H9 (cell line): ENCODE data around the gene HCFC1. TPM values are rescaled to one million over a fixed set of nuclear protein-coding genes. Genes with fewer than 3 reads are reported as not detected.

Experiments used
- DNase-seq: peaks from one replicate; pipeline ENCODE4 v3.0.0-alpha.2; 2017
- H2AFZ ChIP-seq: one replicate; pipeline ENCODE4 v1.6.1; 2013; ENCODE audit warnings: mild to moderate bottlenecking, low read length, control low read depth, moderate library complexity
- H2AK5ac ChIP-seq: 2 replicates; pipeline ENCODE4 v1.6.1; 2013; ENCODE audit warnings: low read length, control low read depth, mixed read lengths; ENCODE audit not compliant: insufficient read length
- H2BK120ac ChIP-seq: one replicate; pipeline ENCODE4 v1.6.1; 2013; ENCODE audit warnings: low read depth, mild to moderate bottlenecking, low read length, control low read depth, inconsistent platforms; ENCODE audit not compliant: poor library complexity, severe bottlenecking
- H2BK12ac ChIP-seq: 2 replicates; pipeline ENCODE4 v1.6.1; 2013; ENCODE audit warnings: low read length, control low read depth, mixed read lengths, low read depth; ENCODE audit not compliant: insufficient read length
- H2BK15ac ChIP-seq: 2 replicates; pipeline ENCODE4 v1.6.1; 2013; ENCODE audit warnings: low read depth, low read length, control low read depth
- H2BK20ac ChIP-seq: one replicate; pipeline ENCODE4 v1.6.1; 2013; ENCODE audit warnings: low read depth, mild to moderate bottlenecking, low read length, control low read depth, inconsistent platforms; ENCODE audit not compliant: poor library complexity, severe bottlenecking
- H2BK5ac ChIP-seq: 2 replicates; pipeline ENCODE4 v1.6.1; 2013; ENCODE audit warnings: low read length, control low read depth, mixed read lengths; ENCODE audit not compliant: insufficient read length
- H3K14ac ChIP-seq: 2 replicates; pipeline ENCODE4 v1.6.1; 2013; ENCODE audit warnings: low read length, control low read depth; ENCODE audit not compliant: insufficient read depth
- H3K18ac ChIP-seq: 2 replicates; pipeline ENCODE4 v1.6.1; 2013; ENCODE audit warnings: low read depth, mild to moderate bottlenecking, mixed read lengths, low read length, control low read depth; ENCODE audit not compliant: insufficient read length
- H3K23ac ChIP-seq: 2 replicates; pipeline ENCODE4 v1.6.1; 2013; ENCODE audit warnings: low read length, control low read depth, mixed read lengths, low read depth; ENCODE audit not compliant: insufficient read length
- H3K23me2 ChIP-seq: 2 replicates; pipeline ENCODE4 v1.6.1; 2013; ENCODE audit warnings: low read depth, mild to moderate bottlenecking, mixed read lengths, low read length, control low read depth; ENCODE audit not compliant: insufficient read length, poor library complexity, severe bottlenecking
- H3K27ac ChIP-seq: 2 replicates; pipeline ENCODE4 v1.5.1; 2013; ENCODE audit warnings: low read length, control low read depth, mixed read lengths, low read depth; ENCODE audit not compliant: insufficient read length
- H3K27me3 ChIP-seq: 2 replicates; pipeline ENCODE4 v1.6.1; 2013; ENCODE audit warnings: low read length, control low read depth, inconsistent platforms; ENCODE audit not compliant: insufficient read depth
- H3K4ac ChIP-seq: 2 replicates; pipeline ENCODE4 v1.6.1; 2013; ENCODE audit warnings: low read depth, mild to moderate bottlenecking, control low read depth, inconsistent platforms, low read length, moderate library complexity
- H3K4me1 ChIP-seq: 2 replicates; pipeline ENCODE4 v1.6.1; 2013; ENCODE audit warnings: low read length, control low read depth, inconsistent platforms; ENCODE audit not compliant: insufficient read depth
- H3K4me2 ChIP-seq: 2 replicates; pipeline ENCODE4 v1.6.1; 2013; ENCODE audit warnings: low read length, control low read depth, mixed read lengths; ENCODE audit not compliant: insufficient read length, insufficient read depth
- H3K56ac ChIP-seq: 2 replicates; pipeline ENCODE4 v1.6.1; 2013; ENCODE audit warnings: low read depth, mild to moderate bottlenecking, mixed read lengths, low read length, control low read depth; ENCODE audit not compliant: insufficient read length
- H3K79me1 ChIP-seq: 2 replicates; pipeline ENCODE4 v1.6.1; 2013; ENCODE audit warnings: low read depth, mild to moderate bottlenecking, moderate library complexity, low read length, control low read depth, inconsistent platforms; ENCODE audit not compliant: insufficient read depth, poor library complexity, severe bottlenecking
- H3K79me2 ChIP-seq: 2 replicates; pipeline ENCODE4 v1.6.1; 2013; ENCODE audit warnings: low read length, control low read depth, inconsistent platforms; ENCODE audit not compliant: insufficient read depth
- H3K9ac ChIP-seq: 2 replicates; pipeline ENCODE4 v1.6.1; 2013; ENCODE audit warnings: low read length, control low read depth, mixed read lengths; ENCODE audit not compliant: insufficient read length; ENCODE audit errors: extremely low read depth
- H3K9me3 ChIP-seq: one replicate; pipeline ENCODE4 v1.6.1; 2013; ENCODE audit warnings: low read depth, low read length, inconsistent platforms; ENCODE audit not compliant: control insufficient read depth
- H3T11ph ChIP-seq: one replicate; pipeline ENCODE4 v1.6.1; 2013; ENCODE audit warnings: mild to moderate bottlenecking, low read length, control low read depth, inconsistent platforms
- H4K20me1 ChIP-seq: one replicate; pipeline ENCODE4 v1.6.1; 2013; ENCODE audit not compliant: control insufficient read depth, insufficient read length, insufficient read depth
- H4K5ac ChIP-seq: 2 replicates; pipeline ENCODE4 v1.6.1; 2013; ENCODE audit warnings: low read depth, mild to moderate bottlenecking, mixed read lengths, low read length, control low read depth; ENCODE audit not compliant: insufficient read length
- H4K8ac ChIP-seq: replicated peaks from 2 replicates; pipeline ENCODE4 v1.6.1; 2013; ENCODE audit warnings: low read length, control low read depth, mixed read lengths, low read depth; ENCODE audit not compliant: insufficient read length
- H4K91ac ChIP-seq: 2 replicates; pipeline ENCODE4 v1.6.1; 2013; ENCODE audit warnings: low read depth, mild to moderate bottlenecking, moderate library complexity, mixed read lengths, low read length, control low read depth; ENCODE audit not compliant: insufficient read length
- H3K27ac Mint-ChIP-seq, 3 experiments: 2 replicates in 2 of 3; 3 replicates in 1 of 3; pipeline ENCODE4 v1.8.0; 2020 to 2021; ENCODE audit warnings: mixed read lengths in 3 of 3, mild to moderate bottlenecking in 1 of 3, moderate library complexity in 1 of 3
- H3K27me3 Mint-ChIP-seq: 2 replicates; pipeline ENCODE4 v1.8.0; 2021; ENCODE audit warnings: low read depth, mild to moderate bottlenecking, moderate library complexity, mixed read lengths
- H3K36me3 Mint-ChIP-seq, 3 experiments: 2 replicates in 2 of 3; 3 replicates in 1 of 3; pipeline ENCODE4 v1.8.0; 2020 to 2021; ENCODE audit warnings: low read depth in 3 of 3, mixed read lengths in 3 of 3; ENCODE audit not compliant: insufficient read depth in 1 of 3
- H3K4me1 Mint-ChIP-seq, 2 experiments: 2 replicates each; pipeline ENCODE4 v1.8.0; 2020; ENCODE audit warnings: mixed read lengths in 2 of 2
- H3K4me3 Mint-ChIP-seq, 2 experiments: 2 replicates in 1 of 2; 3 replicates in 1 of 2; pipeline ENCODE4 v1.8.0; 2020 to 2021; ENCODE audit warnings: mild to moderate bottlenecking in 2 of 2, mixed read lengths in 2 of 2, moderate library complexity in 1 of 2
- H3K9me3 Mint-ChIP-seq, 2 experiments: 2 replicates in 1 of 2; 3 replicates in 1 of 2; pipeline ENCODE4 v1.8.0; 2020; ENCODE audit warnings: mild to moderate bottlenecking in 2 of 2, mixed read lengths in 2 of 2, moderate library complexity in 1 of 2
- CTCF ChIP-seq: fragments of 200-600 bp; sonication (generic); conservative IDR thresholded peaks from 3 replicates; pipeline ENCODE4 v1.8.0; 2021; ENCODE audit warnings: antibody characterized with exemption, mild to moderate bottlenecking
- WGBS: extraction: QIAGEN DNeasy Blood & Tissue Kit; methylation state at CpG from one replicate; pipeline ENCODE4 v1.1.7; 2013; ENCODE audit warnings: missing lambda C conversion rate, low lambda C conversion rate, mixed read lengths; ENCODE audit not compliant: insufficient read length; ENCODE audit errors: extremely low coverage; 5-methylcytosine and 5-hydroxymethylcytosine counted together
- total RNA-seq: library from RNA; stranded (reverse); gene quantifications from 2 replicates; pipeline ENCODE4 v1.2.1, GENCODE V29; 2021

The HCFC1 gene
- total RNA-seq, 1 experiment from 2014 or later: 144 TPM

GRCh38 chrX:153969125-153969903, 2.3 kb downstream of the HCFC1 start:
- no peak overlapping the region for H4K91ac ChIP-seq
- H3K79me2 ChIP-seq: peaks cover 50% of the 10 kb centered on the region; the same call in 1 of the 2 replicates
- H2BK15ac ChIP-seq: no peak overlapping the region
- no peak overlapping the region for H3K23ac ChIP-seq
- no peaks in the 10 kb centered on the region for H3K27me3 ChIP-seq
- Mint-ChIP-seq H3K4me1 (peaks cover 38 to 49% of the 10 kb centered on the region in 2 experiments), H3K4me3 (peak overlapping the region; percentile 100), H3K27me3 (no peaks in the 10 kb centered on the region), H3K9me3 (peaks cover 4 to 5% of the 10 kb centered on the region in 2 experiments; a peak in 3 of 5 replicates), H3K36me3 (peaks cover 14 to 32% (median 15%) of the 10 kb centered on the region in 3 experiments), H3K27ac (peak overlapping the region; percentile 14 to 90 (median 79); a peak in 6 of 7 replicates)
- WGBS: no CpG with 5 or more reads among the region's 25 CpGs
- TF ChIP-seq CTCF: no peak
- no peak overlapping the region for H4K5ac ChIP-seq
- no peak overlapping the region for H2BK12ac ChIP-seq
- no peak overlapping the region for H2AFZ ChIP-seq
- no peak overlapping the region for H2BK20ac ChIP-seq
- H3K79me1 ChIP-seq: peaks cover 5% of the 10 kb centered on the region
- no peak for DNase-seq
- H3K9me3 ChIP-seq: no peaks in the 10 kb centered on the region
- H3K4ac ChIP-seq: no peak overlapping the region
- H3K4me2 ChIP-seq: peak overlapping the region; percentile 80
- peaks cover 4% of the 10 kb centered on the region; the same call in 1 of the 2 replicates for H3K4me1 ChIP-seq
- no peak overlapping the region for H3K27ac ChIP-seq
- no peak overlapping the region for H2AK5ac ChIP-seq
- H3K56ac ChIP-seq: no peak overlapping the region
- H3K23me2 ChIP-seq: peaks cover 18% of the 10 kb centered on the region
- no peak overlapping the region for H2BK120ac ChIP-seq
- H4K8ac ChIP-seq: no peak overlapping the region
- H3T11ph ChIP-seq: no peak overlapping the region
- H4K20me1 ChIP-seq: no peaks in the 10 kb centered on the region
- H3K18ac ChIP-seq: no peak overlapping the region
- no peak overlapping the region for H2BK5ac ChIP-seq
- H3K14ac ChIP-seq: no peak overlapping the region; the same call in 1 of the 2 replicates
- peak overlapping the region; percentile 34 for H3K9ac ChIP-seq
